AG09319 (cell line): ENCODE data around the gene SLC25A29.

ENCODE experiments used
- DNase-seq: peaks from one replicate; pipeline ENCODE4 v3.0.0-alpha.2; 2010; ENCODE audit warnings: low read depth; ENCODE audit errors: extremely low read depth
- TF ChIP-seq, protein P1 (sequence below): IDR thresholded peaks from 2 replicates; pipeline ENCODE4 v1.5.1; 2011; ENCODE audit warnings: low read depth, mild to moderate bottlenecking, inconsistent platforms, low read length, moderate library complexity

The SLC25A29 gene

DNA sequence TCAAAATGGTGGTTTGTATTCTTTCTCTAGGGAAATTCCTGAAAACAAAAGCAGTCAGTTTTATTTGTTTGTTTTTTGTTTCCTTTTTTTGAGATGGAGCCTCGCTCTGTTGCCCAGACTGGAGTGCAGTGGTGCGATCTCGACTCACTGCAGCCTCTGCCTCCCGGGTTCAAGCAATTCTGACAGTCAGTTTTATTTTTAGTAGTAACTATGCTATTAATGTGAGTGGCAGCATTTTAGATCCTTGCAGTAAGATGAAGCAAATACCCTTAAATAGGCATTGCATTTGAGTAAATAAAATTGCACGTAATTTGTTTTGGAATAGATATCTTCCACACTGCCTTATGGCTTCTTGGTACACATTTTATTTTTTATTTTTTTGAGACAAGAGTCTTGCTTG lies 43.7 kb downstream of the SLC25A29 start:
- TF ChIP-seq, protein P1, sequence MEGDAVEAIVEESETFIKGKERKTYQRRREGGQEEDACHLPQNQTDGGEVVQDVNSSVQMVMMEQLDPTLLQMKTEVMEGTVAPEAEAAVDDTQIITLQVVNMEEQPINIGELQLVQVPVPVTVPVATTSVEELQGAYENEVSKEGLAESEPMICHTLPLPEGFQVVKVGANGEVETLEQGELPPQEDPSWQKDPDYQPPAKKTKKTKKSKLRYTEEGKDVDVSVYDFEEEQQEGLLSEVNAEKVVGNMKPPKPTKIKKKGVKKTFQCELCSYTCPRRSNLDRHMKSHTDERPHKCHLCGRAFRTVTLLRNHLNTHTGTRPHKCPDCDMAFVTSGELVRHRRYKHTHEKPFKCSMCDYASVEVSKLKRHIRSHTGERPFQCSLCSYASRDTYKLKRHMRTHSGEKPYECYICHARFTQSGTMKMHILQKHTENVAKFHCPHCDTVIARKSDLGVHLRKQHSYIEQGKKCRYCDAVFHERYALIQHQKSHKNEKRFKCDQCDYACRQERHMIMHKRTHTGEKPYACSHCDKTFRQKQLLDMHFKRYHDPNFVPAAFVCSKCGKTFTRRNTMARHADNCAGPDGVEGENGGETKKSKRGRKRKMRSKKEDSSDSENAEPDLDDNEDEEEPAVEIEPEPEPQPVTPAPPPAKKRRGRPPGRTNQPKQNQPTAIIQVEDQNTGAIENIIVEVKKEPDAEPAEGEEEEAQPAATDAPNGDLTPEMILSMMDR = no peak
- no peak for DNase-seq

DNA sequence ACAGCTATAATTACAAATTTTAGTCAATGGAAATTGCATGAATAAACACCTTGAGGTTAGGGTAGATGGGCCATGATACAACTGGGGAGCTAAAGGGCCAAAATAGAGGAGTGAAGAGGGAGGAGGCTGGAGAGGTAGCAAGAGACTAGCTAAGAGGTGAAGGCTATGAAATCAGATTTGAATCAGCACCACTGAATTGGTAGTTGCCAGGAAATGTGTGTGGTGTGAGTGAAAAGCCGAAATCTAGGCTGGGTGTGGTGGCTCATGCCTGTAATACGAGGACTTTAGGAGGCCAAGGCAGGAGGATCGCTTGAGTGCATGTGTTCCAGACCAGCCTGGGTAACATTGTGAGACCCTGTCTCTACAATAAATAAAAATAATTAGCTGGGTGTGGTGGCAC lies 44.6 kb downstream of the SLC25A29 start:
- TF ChIP-seq, protein P1 = no peak
- DNase-seq = no peak

DNA sequence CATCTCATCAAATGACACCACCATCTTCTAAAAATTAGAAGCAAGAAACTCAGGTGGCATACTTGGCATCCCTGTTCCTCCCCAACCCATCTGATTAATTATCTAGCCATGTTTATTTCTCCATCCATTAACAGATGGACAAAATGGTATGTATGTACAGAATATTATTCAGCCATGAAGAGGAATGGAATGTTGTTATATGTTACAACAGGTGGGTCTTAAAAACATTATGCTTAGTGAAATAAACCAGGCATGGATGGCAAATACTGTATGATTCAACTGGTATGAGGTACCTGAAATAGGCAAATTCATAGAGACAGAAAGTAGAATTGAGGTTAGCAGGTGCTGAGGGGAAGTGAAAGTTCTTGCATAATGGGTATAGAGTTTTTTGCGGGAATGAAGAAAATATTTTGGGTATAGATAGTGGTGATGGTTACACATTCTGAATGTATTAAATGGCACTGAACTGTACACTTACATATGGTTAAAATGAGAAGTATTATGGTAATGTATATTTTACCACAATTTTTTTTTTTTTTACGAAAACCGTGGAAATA lies 49.8 kb downstream of the SLC25A29 start:
- no peak for DNase-seq
- TF ChIP-seq, protein P1 = no peak

DNA sequence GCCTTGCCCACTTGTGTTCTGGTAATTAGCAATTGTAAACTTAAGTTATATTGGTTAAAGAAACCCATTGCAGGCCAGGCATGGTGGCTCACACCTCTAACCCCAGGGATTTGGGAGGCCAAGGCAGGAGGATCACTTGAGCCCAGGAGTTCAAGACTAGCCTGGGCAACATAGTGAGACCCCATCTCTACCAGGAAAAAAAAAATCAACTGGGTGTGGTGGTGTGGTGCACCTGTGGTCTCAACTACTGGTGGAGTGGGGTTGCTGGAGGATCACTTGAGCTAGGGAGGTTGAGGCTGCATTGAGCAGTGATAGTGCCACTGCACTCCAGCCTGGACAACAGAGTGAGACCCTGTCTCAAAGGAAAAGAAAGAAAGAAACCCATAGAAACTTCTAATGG lies 53.6 kb downstream of the SLC25A29 start:
- no peak for DNase-seq
- TF ChIP-seq, protein P1 = no peak

DNA sequence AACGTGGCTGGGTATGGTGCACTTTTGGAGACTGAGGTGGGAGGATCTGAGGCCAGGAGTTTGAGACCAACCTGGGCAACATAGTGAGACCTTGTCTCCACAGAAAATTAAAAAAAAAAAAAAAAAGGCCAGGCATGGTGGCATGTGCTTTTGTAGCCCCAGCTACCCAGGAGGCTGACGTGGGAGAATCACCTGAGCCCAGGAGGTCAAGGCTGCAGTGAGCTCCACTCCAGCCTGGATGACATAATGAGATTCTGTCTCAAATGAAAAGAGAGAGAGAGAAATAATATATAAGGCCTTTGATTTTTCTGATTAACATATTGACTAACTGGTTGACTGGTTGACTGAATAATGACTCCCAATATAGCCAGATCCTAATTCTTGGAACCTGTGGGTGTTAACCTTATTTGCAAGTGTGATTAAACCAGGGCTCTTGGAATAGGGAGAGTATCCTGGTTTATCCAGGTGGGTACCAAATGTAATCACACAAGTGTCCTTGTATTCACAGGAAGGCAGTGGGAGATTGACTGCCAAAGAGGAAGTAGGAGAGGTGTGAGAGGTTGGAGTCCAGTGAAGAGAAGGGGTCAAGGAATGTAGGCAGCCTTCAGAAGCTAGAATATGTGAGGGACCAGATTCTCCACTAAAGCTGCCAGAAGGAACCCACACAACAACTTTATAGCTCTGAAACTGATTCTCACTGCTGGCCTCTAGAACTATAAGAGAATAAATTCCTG lies 55.3 kb downstream of the SLC25A29 start:
- TF ChIP-seq, protein P1 = no peak
- no peak for DNase-seq

DNA sequence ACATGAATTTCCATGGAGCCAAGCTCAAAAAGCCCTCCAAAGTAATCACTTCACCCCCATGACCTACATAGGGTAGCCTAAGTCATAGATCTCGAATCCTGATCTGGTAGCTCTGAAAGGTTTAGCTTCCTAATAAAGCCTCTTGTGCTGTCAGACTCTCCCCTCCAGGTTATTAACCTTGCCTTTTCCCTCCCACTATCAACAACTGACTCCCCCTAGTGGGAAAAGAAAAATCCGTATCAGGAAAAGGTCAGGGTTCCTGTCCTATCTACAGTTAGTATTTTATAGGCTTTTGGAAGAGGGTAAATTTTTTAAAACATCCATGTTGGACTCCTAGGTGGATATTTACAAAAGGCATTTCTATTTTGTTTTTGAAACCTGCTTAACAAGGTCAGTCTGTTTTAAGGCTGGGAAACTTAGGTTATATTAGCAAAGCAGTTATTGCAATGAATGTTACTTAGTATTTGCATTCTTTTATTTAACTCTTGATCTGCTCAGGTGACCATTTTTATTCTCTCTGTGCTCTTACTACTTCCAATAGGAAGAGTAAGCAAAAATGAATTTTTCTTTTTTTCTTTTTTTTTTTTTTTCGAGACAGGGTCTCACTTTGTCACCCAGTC lies 59.3 kb downstream of the SLC25A29 start:
- TF ChIP-seq, protein P1 = peak; percentile 70
- peak; percentile 10 for DNase-seq

DNA sequence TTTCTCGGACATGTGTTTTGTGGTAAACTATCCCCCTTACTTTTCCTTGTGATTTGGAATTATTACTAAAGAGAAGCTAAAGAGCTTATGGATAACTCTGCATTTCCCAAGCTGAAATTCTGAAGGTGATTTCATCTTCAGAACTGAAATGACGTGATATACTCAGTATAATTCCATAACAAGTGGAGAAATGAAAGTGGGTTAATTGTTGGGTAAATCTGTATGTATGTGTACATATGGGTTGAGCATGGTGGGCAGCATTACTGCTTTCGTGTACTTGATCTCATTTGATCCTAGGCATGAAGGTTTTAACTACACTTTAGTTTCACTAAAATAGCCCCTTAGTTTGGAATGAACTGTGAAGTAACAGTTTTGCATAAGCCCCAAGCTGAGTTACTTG lies 63.2 kb downstream of the SLC25A29 start:
- DNase-seq = no peak
- TF ChIP-seq, protein P1 = no peak
